ENCODE data around the gene GALNT1. TPM values are rescaled to one million over a fixed set of nuclear protein-coding genes. Genes with fewer than 3 reads are reported as not detected.

Gene GALNT1
- total RNA-seq (2021; ENCODE audit: unreplicated experiment) (54.7 TPM), Bru-seq, nascent RNA (percentile 77 among the genes with signal in this experiment), BruChase-seq, experiment 1, labeled RNA remaining after a 6-hour chase (percentile 85 among the genes with signal in this experiment), BruChase-seq, experiment 2, labeled RNA remaining after a 2-hour chase (percentile 65 among the genes with signal in this experiment)
- polyA plus RNA-seq (2012): 15.3 and 21.2 TPM in 2 replicates
- long read RNA-seq, partial matches to known transcripts: 9 of 109 reads
- long read RNA-seq, other reads (novel, unspliced or antisense): 100 of 109 reads

DNA sequence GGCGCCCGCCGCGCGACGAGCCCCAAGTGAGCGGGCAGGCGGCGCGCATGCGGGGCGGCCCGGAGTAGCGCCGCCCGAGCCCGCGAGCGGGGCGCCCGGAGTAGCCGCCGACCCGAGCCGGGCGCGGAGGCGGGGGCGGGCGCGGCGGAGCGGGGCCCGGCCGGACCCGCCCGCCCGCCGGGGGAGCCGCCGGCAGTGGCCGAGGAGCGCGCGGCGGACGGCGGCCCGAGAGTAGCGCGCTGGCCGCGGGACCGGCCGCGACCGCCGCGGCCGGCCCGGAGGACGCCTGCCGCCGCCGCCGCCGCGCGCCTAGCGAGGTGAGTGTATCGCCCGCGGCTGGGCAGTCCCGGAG, at the start of gene GALNT1:
GALNT1 (plus strand) TSS at position 195 of the 352 bp plus-strand sequence. CDS start 72,923 bp downstream, outside the sequence.
- peak; percentile 73 for ATAC-seq
- intact Hi-C loops (cut with micrococcal nuclease): loop anchor here (5.0 kb wide), 1 partner anchor 174 kb away; no protein-coding TSS in a partner anchor
- CTCF ChIA-PET: no interaction called here

More for the DNA sequence above, at the start of gene GALNT1:
- Histone ChIP-seq H3K4me2 (ENCODE audit: low read length) (peak within 1 kb of the TSS; percentile 95), H3K79me2 (ENCODE audit: insufficient read depth, low read length) (peaks cover 43% of the 10 kb centered on the region), H3K9ac (ENCODE audit: low read length) (peak within 1 kb of the TSS; percentile 73), H3K9me2 (ENCODE audit: insufficient read depth) (no peaks in the 10 kb centered on the region), H3K27me3 (ENCODE audit: insufficient read depth, low read length) (no peaks in the 10 kb centered on the region), H4K20me1 (ENCODE audit: insufficient read depth) (no peaks in the 10 kb centered on the region), H3K36me3 (ENCODE audit: control insufficient read depth in 1 of 2, insufficient read depth in 2 of 2, low read length in 2 of 2) (no peaks in the 10 kb centered on the region), H3K4me3 (replicated peaks in 1 of 2; ENCODE audit: low read depth in 1 of 2, low read length in 2 of 2) (peak within 1 kb of the TSS; percentile 56 to 87), H3K9me3 (ENCODE audit: control insufficient read depth in 1 of 2, insufficient read depth in 1 of 2, low read depth in 1 of 2, low read length in 2 of 2) (no peaks in the 10 kb centered on the region), H3K4me1 (ENCODE audit: control insufficient read depth in 1 of 2, insufficient read depth in 2 of 2, low read length in 2 of 2) (peaks cover 10 to 19% of the 10 kb centered on the region in 2 experiments; a peak in 3 of 4 replicates), H3K27ac (ENCODE audit: low read depth, low read length) (peak within 1 kb of the TSS; percentile 75), H2AFZ (ENCODE audit: low read depth, low read length, poor library complexity, severe bottlenecking) (no peak within 1 kb of the TSS)
- no TSS peak for BruUV-seq (replicated peaks)
- no peak for DNase-seq (ENCODE audit: low read depth, low spot score)
- ChIA-PET POLR2A (no interaction called here), RAD21 (ENCODE audit: low non-redundant PET in 1 of 2, low total read pairs in 2 of 2, uncharacterized antibody in 2 of 2, unreplicated experiment in 2 of 2) (no interaction called here)
- no peak for TF ChIP-seq EGR1 (IDR thresholded peaks at IDR 0.05; ENCODE audit: low read depth)
- no peak for TF ChIP-seq SRF (IDR thresholded peaks at IDR 0.05; ENCODE audit: low read depth)
- TF ChIP-seq, protein P1, sequence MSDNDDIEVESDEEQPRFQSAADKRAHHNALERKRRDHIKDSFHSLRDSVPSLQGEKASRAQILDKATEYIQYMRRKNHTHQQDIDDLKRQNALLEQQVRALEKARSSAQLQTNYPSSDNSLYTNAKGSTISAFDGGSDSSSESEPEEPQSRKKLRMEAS (IDR thresholded peaks at IDR 0.05): no peak
- no peak for TF ChIP-seq SP1 (IDR thresholded peaks at IDR 0.05; ENCODE audit: low read depth)
- TF ChIP-seq CEBPB (IDR thresholded peaks at IDR 0.05; ENCODE audit: low read depth): no peak
- TF ChIP-seq, protein P2, sequence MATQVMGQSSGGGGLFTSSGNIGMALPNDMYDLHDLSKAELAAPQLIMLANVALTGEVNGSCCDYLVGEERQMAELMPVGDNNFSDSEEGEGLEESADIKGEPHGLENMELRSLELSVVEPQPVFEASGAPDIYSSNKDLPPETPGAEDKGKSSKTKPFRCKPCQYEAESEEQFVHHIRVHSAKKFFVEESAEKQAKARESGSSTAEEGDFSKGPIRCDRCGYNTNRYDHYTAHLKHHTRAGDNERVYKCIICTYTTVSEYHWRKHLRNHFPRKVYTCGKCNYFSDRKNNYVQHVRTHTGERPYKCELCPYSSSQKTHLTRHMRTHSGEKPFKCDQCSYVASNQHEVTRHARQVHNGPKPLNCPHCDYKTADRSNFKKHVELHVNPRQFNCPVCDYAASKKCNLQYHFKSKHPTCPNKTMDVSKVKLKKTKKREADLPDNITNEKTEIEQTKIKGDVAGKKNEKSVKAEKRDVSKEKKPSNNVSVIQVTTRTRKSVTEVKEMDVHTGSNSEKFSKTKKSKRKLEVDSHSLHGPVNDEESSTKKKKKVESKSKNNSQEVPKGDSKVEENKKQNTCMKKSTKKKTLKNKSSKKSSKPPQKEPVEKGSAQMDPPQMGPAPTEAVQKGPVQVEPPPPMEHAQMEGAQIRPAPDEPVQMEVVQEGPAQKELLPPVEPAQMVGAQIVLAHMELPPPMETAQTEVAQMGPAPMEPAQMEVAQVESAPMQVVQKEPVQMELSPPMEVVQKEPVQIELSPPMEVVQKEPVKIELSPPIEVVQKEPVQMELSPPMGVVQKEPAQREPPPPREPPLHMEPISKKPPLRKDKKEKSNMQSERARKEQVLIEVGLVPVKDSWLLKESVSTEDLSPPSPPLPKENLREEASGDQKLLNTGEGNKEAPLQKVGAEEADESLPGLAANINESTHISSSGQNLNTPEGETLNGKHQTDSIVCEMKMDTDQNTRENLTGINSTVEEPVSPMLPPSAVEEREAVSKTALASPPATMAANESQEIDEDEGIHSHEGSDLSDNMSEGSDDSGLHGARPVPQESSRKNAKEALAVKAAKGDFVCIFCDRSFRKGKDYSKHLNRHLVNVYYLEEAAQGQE (IDR thresholded peaks at IDR 0.05; ENCODE audit: low read depth): no peak
- TF ChIP-seq, protein P3, sequence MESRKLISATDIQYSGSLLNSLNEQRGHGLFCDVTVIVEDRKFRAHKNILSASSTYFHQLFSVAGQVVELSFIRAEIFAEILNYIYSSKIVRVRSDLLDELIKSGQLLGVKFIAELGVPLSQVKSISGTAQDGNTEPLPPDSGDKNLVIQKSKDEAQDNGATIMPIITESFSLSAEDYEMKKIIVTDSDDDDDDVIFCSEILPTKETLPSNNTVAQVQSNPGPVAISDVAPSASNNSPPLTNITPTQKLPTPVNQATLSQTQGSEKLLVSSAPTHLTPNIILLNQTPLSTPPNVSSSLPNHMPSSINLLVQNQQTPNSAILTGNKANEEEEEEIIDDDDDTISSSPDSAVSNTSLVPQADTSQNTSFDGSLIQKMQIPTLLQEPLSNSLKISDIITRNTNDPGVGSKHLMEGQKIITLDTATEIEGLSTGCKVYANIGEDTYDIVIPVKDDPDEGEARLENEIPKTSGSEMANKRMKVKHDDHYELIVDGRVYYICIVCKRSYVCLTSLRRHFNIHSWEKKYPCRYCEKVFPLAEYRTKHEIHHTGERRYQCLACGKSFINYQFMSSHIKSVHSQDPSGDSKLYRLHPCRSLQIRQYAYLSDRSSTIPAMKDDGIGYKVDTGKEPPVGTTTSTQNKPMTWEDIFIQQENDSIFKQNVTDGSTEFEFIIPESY (IDR thresholded peaks at IDR 0.05; ENCODE audit: extremely low read depth, insufficient replicate concordance, low read length): no peak
- no peak for TF ChIP-seq FOSL1 (IDR thresholded peaks at IDR 0.05; ENCODE audit: low read depth)
- no peak for TF ChIP-seq ZNF274 (IDR thresholded peaks at IDR 0.05; ENCODE audit: low read depth, low read length)
- TF ChIP-seq ELF1 (IDR thresholded peaks at IDR 0.05; ENCODE audit: borderline replicate concordance, low read depth): no peak
- TF ChIP-seq YY1 (IDR thresholded peaks at IDR 0.05; ENCODE audit: extremely low read depth, insufficient replicate concordance, low read depth, low read length): no peak
- TF ChIP-seq, protein P4, sequence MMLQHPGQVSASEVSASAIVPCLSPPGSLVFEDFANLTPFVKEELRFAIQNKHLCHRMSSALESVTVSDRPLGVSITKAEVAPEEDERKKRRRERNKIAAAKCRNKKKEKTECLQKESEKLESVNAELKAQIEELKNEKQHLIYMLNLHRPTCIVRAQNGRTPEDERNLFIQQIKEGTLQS (IDR thresholded peaks at IDR 0.05): no peak
